Central memory CD4-positive, alpha-beta T cell (primary cell): ENCODE data around the gene TICRR.

ENCODE experiments used
- DNase-seq: peaks from one replicate; pipeline ENCODE4 v3.0.0; 2022

TICRR gene

DNA sequence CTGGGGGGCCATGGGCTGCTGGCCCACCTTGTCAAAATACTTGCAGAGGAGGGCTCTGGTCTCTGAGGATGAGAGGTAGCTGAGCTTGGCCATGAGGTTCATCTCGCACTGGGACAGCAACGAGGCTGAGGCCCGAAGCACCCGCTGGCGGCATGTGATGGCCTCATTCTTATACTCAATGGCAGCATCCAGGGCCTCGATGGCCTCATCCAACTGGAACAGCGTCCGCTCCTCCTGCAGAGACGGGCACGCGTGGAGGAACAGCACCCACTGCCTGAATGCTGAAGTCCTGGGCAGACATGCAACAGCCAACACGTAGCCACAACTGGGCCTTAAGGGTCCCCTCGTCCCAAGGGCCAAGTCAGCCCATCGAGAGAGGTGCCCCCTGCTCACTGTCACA is 55.0 kb downstream of the TICRR start:
- no peak for DNase-seq

DNA sequence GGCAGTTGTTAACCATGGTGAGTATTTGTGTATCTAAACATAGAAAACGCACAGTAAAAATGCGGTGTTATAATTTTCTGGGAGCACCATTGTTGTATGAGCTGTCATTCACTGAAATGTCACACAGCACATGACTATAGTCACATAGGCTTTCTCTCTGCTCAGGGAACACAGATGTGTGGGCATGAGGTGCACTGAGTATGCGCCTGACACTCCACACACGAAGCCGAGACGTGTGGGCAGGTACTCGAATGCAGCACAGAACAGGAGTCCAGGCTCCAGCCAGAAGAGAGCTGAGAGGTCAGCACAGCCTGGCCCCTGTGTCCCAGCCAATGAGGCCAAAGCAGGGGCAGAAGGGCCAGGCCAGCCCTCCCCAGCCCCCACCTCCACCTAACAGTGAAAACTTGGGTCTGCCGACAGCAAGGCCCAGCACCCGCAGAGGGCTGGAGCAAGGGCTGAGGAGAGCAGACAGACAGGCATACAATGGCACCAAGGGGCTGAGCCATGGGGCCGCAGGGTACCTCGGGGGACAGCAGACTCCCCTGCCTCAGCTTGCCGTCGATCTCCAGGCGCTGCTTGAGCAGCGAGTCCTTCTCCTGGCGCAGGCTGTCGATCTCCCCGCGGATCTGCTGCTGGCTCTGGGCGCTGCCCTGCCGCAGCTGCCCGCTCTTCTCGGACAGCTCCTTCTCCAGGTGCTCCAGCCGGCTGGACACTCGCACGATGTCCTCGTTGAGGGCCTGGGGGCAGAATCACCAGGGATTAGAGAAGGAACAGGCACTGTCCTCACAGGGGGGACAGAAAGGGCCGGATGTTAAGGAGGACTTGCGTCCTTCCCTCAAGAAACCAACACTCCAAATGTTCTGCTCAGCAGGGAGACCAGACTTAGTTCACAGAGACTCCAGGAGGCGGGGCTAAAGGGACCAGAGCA is 56.0 kb downstream of the TICRR start:
- no peak for DNase-seq

DNA sequence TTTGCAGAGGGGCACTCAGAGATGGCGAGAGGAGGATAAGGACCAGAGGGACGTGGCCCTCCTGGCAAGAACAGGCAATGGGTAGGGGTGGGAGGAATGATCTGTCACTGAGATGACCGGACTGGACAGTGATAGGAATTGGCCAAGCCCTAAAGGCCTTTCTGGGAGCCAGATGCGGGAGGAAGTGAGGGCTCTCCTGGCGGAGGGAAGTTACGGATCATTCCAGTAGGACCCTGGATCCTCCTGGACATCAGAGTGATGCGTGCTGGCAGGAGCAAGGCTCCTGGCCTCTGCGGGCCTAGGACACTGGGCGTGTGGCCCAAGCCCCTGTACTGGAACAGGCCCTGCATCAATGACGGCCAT is 56.6 kb downstream of the TICRR start:
- no peak for DNase-seq

DNA sequence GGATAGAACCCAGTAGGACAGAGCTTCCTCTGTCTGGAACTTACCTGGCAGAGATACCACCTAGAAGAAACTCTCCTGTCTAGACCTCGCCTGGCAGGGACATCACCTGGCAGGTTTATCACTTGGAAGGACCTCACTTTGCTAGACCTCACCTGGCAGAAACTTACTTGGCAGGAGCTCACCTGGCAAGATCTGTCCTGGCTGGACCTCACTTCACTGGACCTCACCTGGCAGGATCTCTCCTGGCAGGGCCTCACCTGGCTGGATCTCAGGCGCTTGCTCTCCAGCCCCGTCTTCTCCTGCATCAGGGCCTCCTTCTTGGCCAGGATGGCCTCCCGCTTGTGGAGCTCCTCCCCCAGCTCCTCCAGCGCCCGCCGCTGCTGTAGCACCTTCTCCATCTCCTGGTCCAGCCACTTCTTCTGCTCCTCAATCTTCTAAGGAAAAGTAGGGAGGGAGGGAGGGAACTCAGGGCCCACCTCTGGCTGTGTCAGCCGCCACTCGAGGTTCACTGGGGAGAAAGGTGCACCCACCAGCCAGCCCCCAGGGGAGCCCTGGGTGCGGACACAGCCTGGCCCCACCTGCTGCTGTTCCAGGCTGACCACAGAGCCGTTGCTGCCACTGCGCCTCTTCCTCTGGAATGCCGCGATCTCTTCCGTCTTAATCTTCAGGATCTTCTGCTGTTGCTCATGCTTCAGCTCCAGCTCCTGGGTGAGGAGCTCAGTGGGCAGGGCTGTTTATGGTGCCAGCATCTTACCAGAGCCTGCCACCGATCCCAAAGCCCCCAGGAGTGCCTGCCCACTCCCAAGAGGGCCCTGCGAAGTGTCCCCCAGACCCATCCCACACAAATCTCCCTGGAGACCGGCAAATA is 57.5 kb downstream of the TICRR start:
- no peak for DNase-seq

DNA sequence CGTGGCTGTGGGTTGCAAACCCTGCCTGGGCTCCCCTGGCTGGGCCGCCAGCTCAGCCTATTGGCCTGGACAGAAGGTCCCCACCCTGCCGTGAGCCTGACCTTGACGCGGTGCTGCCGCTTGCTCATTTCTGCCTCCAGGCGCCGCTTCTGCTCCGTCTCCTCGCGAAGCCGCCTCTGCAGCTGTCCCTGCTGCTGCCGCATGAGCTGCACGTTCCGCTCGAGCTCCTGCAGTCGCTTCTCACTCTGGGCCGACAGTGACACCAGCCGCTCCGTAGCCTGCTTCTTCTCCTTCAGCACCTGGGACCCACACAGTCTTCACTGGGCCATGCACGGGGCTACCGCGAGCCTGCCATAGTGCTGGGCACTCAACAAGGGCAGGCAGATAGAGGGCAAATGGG is 58.3 kb downstream of the TICRR start:
- no peak for DNase-seq

DNA sequence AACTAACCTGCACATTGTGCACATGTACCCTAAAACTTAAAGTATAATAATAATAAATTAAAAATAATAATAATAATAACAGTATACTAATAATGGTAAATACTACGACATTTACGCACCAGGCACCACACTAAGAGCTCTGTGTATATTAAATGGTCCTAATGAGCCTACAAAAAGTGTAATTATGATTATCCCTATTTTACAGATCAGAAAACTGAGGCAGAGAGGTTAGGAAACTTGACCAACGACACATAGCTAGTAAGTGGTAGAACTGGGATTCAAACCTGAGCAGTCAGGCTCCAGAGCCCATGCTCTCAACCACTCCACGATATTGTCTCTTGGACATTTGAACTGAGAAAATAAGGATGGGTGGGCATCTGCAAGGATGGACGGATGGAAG is 65.0 kb downstream of the TICRR start:
- no peak for DNase-seq

DNA sequence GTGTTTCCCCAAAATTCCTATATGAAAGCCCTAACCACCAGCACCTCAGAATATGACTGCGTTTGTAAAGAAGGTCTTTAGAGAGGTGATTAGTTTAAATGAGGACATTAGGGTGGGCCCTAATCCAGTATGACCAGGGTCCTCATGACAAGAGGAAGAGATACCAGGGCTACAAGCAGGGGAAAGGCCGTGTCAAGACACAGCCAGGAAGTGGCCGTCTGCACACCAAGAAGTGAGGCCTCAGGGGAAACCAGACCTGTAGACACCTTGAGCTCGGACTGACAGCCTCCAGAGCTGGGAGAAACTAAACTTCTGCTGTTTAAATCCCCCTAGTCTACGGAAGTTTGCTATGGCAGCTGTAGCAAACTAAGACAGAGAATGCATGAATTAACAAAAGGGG is 65.8 kb downstream of the TICRR start:
- DNase-seq: no peak

DNA sequence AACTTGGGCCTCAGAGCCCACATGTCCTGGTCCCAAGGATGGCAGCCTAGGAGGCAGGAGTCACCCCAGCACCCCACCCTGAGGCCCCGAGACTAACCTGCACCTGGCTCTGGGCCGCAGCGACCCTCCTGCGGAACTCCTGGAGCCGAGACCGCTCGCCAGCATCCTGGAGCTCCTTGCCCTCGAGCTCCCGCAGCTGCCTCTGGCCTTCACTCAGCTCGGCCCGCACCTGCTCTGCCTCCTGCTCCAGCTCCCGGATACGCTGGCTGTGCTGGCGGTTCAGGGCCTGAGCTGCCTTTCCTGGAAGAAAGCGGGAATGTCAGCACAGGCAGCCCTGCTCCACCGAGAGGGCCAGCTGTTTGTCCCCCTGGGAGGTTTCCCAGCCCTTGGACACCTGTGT is 66.8 kb downstream of the TICRR start:
- DNase-seq: no peak

DNA sequence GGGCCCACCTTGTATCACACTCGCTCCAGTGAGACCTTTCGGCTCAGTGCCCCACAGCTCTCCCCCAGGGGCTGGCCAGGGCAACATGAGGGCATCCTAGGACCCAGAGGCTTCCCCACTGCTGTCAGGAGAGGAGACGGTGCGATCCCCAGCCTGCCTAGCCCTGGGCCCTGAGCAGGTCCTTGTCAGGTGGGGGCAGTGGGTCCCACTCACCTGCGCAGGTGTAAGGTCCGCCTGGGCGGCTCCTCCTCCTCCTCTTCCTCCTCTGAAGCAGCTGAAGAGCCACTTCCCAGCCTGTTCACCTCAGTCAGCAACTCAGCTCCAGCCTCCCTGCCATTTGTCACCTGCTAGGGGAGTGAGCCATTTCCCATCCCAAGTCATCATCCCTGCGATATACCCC is 70.4 kb downstream of the TICRR start:
- DNase-seq: no peak

DNA sequence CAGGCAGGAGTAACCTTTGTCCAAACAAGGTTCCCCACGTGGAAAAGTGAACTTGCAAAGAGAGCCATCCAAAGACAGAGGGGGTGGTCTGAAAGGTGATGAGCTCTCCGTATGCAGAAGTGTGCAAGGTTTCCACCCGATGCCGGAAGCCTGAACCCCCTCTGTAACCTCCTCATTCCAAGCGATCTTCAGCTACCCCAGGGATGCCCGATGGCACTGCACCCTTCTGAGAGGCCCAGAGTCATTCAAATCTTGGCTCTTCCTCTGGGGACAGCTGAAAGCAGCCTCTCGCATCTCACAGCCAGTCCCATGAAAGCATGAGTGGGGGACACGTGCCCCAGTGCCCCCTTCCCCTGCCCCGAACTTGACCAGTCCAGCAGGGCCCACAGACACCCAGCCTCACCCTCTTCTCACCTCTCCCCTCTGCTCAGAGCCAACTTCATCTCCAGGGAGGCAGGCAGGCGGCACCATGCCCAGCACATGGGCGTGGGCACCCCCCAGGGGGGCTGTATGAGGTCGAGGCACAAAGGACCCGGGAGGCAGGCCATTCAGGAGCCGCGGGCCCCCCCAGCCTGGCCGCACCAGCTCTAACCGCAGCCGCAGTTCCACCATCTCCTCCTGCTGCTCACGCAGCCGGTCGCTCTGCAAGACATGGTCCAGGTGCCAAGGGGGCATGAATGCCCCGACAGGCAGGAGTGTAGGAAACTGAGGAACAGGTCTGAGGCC is 71.3 kb downstream of the TICRR start:
- no peak for DNase-seq

DNA sequence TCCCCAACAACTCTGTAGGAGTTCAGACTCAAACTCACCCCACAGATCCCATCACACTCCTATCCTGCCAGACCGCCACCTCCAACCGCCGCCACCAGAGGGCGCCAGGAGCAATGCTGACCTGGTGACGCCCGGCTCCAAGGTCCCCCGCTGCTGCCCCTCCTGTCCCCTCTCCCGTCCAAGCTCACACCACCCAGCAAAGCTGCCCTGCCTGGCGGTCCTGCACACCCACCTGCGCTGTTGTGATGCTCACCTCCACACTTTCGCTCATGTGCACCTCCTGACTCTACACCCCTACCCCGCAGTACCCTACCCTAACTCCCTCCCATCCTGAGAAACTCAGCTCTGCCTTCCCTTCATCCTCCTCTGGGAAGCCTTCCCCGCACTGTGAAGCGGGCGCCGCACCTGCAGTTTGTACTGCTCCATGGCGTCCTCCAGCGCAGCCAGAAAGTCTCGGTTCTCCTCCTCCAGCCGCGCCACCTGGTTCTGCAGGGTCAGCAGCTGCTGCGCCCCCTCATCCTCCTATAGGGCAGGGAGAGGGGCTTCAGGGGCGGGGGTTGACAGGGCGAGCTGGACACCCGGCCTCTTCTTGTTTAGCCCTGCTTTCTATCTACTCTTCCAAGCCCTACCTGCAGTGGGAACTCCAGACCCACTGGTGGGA is 72.1 kb downstream of the TICRR start:
- no peak for DNase-seq

DNA sequence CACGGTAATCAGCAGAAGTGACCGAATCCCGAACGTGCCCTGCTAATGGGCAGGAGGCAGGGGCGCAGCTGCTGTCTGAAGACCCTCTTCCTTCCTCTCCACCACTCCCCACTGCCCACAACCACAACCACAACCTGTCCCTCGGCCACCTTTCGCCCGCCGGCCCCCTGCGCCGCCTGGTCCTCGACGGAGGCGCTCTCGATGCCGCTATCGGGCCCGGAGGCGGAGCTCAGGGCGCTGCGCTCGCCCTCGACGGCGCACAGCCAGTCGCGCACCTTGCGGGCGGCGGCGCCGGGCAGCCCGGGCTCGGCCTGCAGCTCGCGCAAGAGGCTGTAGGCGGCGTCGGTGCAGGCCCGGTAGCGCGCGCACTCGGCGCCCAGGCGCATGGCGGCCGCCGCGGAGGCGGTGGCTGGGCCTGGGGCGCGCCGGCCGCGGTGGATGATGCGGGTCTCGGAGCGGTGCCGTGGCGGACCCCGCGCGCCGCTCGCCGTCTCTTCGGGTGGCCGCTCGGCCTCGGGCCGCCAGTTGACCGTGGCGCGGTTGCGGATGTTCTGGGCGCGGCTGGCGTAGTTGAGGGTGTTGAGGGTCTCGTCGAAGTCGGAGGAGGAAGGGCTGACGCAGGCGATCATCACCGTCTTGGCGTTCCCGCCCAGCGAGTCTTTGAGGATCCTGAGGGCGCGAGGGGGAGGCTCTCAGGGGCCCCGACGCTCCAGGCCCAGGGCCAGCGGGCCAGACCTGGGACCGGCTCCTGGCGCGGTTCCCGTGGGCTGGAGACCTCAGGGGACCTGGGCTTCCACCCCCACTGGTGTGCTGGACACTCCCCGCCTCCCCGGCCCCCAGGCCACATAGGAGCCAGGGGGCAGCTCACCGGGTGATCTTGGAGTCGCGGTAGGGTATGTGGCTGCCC is 73.1 kb downstream of the TICRR start:
- no peak for DNase-seq

DNA sequence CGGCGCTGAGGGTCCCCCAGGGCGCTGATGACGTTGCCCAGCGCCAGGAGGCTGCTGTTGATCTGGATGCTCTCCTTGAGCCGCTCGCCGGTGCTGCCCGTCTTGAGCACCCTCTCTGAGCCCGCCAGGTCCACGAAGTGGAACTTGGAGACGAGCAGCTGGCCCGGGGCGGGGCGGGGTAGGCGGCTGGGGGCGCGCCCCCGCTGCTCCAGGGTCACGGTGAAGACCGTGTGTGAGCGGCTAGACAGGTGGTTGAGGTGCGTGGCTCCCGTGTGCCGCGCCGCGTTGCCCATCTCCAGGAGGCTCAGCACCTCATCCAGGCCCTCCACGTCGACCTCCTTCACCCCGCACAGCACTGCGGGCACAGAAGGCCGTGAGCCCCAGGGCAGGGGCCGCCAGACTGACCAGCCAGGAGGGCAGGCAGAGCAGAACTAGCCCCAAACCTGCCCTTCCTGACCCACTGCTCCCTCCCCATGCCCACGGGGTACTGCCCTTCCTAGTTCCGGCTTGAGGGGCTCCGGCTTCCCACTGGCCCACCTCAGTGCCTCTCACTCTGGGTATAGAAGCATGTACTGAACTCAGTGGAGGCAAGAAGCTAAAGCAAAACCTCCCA is 73.8 kb downstream of the TICRR start:
- no peak for DNase-seq

DNA sequence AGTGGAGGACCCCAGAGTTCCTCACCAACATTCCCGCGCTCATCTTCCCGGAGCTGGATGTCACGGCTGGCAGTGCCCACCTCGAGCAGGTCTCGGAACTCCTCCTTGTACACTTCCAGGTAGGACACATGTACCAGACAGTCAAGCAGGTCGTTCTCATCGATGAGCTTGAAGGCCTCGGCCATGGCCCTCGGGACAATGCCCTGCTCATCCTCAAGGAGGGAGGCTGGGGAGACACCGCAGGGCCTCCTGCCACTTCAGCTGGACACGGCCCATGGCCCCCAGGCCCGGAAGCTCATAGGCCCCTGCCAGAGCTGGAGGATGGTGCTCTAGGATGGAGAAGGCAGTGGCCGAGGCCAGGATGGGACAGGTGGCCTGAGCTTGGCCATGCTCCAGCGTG is 74.4 kb downstream of the TICRR start:
- DNase-seq: no peak

DNA sequence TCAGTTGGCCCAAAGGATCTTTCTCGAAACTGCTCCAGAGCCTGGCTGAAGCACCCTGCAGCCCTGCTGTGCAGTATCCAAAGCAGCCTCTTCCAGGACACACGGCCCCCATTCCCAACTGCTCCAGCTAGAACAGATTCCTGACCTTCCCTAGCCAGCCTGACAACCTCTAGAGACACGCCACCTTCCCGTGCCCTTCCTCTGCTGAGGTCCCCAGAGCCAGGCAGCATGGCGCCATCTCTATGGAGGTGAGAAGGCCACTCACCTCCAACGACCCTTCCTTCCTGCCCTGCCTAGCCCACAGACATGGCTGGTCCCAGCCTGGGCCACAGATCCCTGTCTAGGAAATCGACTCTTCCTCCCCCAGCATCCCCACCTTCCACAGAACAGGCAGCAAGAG is 76.9 kb downstream of the TICRR start:
- DNase-seq: no peak

DNA sequence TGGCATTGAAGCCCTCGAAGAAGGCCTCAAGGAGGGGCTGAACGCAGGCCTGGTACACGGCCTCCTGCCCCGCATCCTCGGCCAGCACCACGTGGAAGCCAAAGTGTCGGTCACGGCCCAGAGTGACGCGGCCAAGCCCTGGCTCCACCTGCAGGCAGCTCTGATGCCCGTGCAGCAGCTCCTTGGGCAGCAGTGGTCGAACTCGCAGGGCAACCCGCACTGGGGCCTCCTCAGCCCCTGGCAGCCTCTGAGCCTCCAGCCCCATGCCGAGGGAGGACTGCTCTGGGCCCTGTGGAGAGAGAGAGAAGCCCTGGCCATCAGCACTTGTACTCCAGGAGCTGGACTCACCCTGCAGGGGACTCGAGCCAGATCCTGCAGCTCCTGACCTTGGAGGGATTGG is 77.4 kb downstream of the TICRR start:
- no peak for DNase-seq

DNA sequence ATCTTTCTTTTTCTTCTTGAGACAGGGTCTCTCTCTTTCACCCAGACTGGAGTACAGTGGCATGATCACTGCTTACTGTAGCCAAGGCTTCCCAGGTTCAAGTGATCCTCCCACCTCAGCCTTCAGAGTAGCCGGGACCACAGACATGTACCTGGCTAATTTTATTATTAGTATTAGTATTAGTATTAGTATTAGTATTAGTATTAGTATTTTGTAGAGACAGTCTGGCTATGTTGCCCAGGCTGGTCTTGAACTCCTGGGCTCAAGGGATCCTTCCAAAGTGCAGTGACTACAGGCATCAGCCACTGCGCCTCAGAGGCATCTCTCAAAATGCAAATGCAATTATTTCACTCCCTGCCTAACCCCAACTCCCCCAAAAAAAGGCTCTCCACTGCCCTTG is 78.3 kb downstream of the TICRR start:
- no peak for DNase-seq

DNA sequence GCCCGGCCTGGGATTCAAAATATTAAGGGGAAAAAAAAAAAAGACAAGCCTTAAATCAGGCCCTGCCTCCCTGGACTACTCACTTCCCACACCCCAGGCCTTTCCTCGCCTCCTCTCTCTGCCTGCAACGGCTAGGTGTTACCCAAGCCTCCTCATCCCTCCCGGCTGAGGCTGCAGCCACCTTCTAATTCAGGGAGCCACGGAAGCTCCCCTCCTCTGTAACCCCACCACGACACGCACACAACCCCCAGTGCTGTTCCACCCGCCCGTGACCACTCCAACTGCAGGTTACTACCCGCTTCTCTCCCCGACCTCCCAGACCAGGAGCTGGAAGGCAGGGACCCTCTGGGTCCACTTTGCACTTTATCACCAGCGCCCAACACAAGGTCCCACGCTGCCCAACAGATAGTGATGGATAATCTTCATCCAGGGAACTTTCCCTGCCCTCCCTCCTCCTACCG is 79.1 kb downstream of the TICRR start:
- no peak for DNase-seq

DNA sequence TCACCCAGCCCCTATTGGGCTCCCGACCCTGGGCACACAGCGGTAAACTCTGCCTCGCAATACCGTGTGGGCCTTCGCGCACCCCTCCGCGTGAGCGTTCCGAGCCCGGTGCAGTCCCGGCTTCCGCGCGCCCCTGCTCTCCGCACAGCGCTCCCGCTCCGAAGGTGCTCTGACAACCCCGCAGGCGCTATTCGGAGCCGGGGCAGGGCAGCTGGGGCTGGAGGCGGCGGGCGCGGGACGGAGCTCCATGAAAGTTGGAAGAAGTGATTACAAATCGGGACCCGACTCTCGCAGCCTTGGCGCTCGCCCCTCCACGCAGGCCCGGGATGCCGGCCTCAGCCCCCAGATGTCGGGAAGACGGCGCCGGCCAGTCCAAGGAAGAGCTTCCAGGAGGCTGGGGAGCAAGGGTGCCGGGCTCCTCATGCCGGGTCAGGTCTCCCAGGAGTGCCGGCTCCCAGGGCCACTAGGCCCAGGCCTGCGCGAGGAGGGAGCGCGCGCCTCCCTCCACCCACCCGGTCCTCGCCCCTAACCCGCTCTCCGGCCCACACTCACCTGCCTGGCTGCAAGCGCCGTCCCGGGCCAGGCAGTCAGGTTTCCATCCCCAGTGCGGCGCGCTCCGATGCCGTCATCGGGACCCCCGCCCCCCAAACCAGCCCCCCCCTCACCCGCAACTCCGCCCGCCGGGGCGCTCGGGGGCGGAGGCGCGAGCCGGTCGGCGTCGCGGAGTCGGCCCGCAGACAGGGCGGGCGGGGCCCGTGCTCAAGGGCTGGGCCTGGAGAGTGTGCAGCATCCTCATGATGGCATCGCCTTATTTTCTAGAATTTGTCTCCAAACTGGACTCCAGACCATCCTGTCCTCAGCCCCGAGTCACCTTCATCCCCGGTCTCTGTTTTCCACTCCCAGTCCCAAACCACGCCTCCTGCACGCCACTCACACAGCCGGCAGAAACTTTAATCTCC is 79.9 kb downstream of the TICRR start, which contains the start of gene KIF7:
Gene KIF7 (minus strand): TSS at position 621 of the 959 bp plus-strand sequence. CDS start 2,537 bp downstream, outside the sequence.
- DNase-seq: no peak
